GM12891 (cell line): ENCODE measurements around the gene GOLGA6C.

Experiments used
- PAX5 ChIP-seq: IDR thresholded peaks from 2 replicates; pipeline ENCODE4 v1.6.1; 2011; ENCODE audit warnings: low read length, moderate library complexity, mild to moderate bottlenecking; ENCODE audit not compliant: insufficient read depth, severe bottlenecking
- POLR2A ChIP-seq: IDR thresholded peaks from 2 replicates; pipeline ENCODE4 v1.6.1; 2011; ENCODE audit warnings: low read depth, low read length, control low read depth

DNA sequence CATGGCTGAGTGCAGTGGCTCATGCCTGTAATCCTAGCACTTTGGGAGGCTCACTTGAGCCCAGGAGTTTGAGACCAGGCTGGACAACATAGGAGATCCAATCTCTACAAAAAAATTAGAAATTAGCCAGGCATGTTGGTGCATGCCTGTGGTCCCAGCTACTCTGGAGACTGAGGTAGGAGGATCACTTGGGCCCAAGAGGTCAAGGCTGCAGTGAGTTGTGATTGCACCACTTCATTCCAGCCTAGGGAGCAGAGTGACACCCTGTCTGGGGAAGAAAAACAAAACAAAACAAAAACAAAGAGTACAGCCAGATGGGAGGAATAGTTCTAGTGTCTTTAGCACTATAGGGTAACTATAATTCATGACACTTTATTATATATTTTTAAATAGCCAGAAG is 51.6 kb downstream of the GOLGA6C start:
- TF ChIP-seq PAX5 (no peak), POLR2A (no peak)
